Activated naive CD4-positive, alpha-beta T cell treated with anti-CD3 and anti-CD28 coated beads, Interleukin-2, amount 50 U/mL, for 16 hours (primary cell): ENCODE data around the gene SEBOX.

Source experiments
- DNase-seq: peaks from one replicate; pipeline ENCODE4 v3.0.0-alpha.2; 2020

SEBOX gene

DNA sequence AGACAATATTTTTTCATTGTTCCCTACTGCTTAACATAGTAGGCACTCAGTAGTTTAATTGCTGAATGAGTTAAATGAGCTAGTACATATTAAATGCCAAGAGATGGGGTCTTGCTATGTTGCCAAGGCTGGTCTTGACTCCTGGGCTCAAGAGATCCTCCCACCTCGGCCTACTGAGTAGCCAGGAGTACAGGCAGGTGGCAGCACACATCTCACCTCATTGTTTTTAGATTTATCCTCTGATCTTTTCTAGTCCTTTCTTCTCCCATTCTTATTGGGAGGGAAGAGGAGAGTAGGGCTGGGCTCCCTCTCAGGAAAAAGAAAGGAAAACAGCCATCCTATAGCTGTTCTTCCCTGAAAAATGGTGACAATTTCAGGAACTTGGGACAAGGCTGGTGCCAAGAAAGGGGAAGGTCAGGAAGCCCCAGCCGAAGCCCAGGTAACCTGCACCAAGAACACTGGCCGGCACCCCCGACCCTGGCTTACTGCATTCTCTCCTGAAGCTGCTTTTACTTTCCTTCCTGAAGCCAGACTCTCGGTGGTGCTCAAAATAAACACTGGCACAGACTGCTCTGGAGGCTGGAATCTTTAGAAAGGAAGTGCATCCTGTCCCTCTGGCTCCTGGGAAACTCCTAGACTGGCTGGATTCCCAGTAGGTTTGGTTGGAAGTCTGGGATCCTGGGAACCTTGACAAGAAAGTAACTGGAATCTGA, 26.8 kb downstream of the SEBOX start:
- DNase-seq = no peak

DNA sequence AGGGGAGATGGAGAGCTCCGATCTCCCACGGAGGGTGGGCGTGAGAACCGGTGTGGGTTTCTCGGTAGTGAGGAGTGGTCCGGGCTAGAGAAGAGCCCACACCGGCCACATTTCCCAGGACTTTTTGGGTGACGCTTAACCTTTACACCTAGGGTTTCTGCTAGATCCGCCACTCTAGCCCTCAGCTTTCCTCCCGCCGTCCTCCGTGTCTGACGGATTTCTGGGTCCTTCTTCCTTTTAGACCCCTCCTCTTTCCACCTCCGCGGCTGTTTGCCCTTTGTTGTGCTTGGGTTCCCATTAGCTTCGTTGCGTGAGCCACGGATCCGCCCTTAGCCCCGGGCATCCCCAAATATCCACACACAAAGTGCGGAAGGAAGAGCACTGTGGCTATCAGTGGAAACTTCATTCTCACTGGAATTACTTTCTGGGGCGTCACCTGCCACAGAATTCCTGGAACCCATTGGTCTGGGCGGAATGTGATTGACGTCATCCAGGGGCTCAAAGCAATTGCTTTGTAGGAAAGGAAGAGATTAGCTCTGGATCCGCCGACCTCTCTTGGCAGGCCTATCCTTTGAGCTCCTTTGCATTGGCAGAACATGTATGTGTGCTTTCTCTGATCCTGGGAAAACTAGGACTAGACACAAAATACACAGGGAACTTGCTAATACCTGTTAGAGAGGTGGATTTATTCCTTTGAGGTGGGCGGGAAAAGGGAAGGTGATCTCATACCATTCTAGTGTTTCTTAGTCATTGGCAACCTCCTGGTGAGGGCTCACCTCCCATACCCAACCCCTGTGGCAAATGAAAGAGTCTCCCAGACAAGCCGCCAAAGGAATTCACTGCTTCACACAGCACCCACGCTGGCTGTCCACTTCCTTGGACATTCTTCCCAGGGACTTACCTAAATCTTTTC, 28.8 kb downstream of the SEBOX start:
- no peak for DNase-seq

DNA sequence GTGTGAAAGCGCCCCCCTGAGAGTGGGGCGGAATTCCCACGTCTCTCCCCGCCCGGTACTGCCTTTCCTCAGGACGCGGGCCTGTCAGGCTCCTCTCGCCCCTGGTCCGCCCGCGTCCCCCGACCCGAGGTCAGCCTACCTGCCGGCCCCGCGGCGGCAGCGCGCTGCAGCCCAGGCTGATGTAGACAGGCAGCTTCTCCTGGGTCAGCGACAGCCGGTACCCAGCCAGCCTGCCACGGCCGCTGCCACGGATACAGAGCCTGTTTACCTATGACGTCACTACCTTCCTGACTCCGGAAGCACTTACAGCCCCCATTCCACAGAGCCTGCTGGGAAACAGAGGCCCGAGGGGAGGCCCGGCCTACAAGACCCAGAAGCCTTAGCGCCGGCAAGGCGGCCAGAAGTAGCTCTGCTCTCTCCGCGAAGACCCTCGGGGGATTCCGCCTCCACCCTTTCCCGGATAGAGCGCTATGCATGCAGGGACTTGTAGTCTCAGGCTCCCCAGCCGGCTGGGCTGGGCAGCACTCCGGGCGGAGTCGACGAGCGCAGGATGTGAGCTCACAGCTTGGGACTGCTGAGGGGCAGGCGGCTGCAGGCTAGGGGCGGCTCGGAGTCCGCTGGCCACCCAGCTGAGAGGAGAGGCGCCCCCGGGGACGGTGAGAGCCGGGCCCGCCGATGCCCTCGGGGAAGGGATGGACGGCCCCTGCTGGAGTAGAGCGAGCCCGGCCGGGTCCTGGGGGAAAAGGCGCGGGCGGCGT, 29.6 kb downstream of the SEBOX start, which contains the start of the genes IFT20 and TNFAIP1:
IFT20 (minus strand) TSS at position 272 of the 758 bp plus-strand sequence. CDS start 3,487 bp downstream, outside the sequence.
TNFAIP1 (plus strand) TSS at position 561 of the 758 bp plus-strand sequence. CDS start 3,761 bp downstream, outside the sequence.
- DNase-seq = peak; percentile 97

DNA sequence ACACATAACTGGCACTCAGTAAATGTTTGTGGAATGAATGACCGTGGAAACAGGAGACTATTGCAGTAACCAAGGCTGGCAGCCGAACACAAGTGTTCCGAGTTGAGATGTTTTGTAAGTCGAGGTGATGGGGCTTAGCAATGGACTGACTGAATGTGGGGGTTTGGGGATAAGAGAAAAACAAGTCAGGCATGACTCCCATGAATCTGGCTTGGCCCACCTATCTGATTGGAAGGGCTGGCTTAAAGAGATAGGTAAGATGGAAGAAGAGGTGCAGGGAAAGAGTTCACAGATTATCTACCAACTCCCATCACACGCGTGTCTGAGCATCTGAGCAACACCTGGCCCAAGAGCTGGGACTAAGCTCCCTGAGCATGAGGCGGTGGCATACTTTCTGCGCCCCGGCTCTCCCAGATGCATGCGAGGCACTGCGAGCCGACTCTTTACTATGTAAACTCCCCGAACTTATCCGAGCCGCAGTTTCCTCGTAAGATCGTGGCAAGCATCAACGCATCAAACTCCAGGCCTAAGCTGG, 30.3 kb downstream of the SEBOX start:
- DNase-seq = no peak

DNA sequence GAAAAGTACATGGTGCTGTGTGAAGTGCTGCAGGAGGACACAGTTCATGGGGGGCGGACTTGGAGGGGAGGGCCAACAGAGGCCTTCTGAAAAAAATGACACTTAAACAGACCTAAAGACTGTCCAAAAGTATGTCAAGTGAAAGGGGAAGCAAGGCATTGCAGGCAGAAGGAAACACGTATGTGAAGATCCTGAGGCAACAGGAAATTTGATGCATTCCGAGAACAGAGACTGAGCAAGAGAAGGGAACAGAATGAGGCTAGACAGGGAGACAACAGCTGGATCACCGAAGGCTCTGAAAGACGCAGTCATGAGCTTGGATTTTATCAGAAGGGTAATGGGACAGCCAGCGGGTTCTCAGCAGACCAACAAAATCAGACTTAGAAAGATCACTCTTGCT, 30.8 kb downstream of the SEBOX start:
- no peak for DNase-seq

DNA sequence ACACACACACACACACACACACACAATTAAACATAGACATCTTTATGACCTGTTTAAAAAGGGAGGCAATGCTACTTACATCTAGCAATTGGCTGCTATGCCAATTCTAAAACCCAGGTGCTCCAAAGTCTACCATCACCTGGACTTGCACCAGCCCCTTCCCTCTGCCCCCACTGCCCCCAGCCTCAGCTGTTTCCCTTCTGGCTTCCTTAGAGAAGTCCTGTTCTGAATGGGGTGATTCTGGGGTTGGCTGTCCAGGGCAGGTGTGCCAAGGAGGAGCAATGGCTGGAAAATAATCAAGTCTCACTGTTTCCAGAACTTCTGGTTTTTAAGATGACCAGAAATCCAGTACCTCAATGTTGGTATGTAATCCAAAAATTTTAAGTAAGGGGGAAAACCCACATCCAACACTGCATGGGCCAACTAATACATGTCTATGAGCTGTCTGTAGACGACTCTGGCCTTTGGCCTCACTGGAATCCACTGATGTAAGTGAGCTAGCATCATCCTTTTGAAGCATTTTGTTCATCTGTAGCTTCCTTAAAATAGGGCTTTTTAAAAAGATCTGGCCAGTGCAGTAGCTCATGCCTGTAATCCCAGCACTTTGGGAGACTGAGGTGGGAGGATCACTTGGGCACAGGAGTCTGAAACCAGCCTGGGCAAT, 31.8 kb downstream of the SEBOX start:
- no peak for DNase-seq

DNA sequence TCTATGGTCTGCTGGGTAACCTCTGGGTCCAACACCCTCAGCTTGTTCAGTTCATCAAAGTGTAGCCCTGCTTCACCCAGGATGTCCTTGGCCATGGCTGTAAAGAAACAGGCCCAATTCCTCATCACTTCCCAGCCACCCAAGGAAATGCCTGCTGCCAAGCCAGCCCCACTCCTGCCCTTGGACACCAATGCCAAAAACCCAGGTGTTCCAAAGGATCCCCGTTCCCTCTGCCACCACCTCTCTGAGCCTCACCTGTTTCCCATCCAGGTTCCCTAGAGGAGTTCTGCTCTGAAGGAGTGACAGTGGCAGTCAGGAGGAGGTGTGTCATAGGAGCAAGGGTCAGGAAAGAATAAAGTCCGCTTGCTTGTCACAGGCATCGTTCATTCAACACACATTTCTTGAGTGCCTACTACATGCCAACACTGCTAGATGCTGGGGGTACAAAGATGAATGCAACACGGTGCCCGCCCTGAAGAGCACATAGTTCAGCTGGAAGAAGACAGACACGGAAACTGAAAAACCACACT, 33.0 kb downstream of the SEBOX start:
- DNase-seq = no peak

DNA sequence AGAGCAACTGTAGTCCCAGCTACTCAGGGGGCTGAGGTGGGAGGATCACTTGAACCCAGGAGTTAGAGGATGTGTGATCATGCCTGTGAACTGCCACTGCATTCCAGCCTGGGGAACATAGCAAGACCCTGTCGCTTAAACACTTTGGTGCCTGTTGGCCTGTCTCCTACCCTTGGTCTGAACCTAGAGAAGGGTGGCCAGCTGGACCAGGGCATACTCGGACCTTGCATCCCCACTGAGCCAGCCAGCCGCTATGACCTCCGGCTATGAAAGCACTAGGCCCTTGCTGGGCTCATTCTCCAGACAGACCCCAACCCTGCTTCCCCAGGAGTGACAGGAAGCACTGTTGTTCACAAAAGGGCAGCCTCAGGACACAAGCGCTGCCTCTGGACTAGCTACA, 34.3 kb downstream of the SEBOX start:
- no peak for DNase-seq

DNA sequence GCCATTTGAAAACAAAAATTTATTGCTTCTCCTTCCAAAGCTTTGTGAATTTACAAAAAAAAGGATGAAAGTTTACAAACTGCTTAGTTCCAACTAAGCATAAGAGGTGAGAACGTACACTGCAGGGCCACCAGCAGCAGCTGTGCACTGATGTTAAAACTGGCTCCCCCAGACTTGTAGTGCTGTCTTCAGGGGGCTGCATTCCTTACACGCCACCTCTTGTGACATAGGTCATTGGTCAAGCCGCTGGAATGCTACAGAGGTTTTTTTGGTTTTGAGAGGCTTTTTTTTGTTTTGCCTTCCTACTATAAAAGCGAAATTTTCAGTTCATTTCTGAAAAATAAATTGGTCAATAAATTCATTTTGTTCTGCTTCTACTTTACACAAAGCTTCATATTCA, 36.7 kb downstream of the SEBOX start:
- DNase-seq = no peak

DNA sequence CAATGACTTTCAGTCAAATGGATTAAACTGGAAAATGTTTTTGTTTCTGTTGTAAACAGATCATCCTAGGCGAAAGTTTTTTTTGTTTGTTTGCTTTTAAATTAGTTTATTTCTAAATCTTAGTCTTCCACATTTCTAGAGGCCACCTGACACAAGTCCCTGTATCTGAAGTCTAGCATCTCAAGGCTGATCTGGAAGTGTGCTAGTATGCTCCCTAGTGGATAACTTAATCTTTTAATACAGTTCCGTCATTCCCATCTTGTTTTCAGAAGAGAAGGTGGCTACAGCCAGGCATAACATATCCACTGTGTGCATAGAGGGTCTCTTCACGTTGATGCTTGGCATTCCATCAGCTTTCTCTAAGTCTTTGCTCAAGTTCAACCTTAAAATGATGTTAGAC, 37.3 kb downstream of the SEBOX start:
- no peak for DNase-seq

DNA sequence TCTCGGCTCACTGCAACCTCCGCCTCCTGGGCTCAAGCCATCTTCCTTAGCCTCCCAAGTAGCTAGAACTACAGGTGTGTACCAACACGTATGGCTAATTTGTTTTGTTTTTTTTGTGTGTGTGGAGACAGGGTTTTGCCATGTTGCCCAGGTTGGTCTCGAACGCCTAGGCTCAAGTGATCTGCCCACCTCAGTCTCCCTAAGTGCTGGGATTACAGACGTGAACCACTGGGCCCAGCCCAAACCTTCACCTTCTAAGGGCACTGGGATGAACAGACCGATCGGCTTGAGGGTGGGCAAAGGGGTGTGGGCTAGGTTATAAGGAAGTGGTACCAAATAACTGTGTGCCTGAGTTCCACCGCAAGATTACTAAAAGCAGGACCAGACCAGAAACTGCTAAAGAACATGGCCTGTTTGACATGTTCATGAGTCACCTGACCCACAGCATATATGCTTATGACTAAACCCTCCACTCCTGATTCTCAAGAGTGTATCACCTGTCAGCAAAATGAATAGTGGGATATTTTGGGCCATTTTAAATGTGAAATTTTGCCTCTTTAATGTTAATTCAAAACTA, 37.9 kb downstream of the SEBOX start:
- no peak for DNase-seq

DNA sequence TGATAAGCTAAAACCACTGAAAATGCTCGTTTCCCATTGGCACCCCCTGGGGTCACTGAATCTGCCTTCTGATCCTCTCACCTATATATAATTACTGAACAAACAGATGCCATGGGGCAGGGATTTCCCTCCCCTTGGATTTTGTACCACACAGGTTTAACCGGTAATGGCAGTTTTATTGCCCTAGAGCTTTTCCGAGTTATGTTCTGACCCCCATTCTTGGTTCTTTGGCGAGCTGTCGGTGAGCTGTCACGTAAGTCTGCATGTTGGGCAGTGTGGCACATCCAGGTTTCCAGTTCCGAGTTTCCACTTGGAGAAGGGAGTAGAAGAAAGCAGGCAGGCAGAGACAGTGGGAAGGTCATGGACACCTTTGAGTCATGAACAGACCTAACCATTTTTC, 38.9 kb downstream of the SEBOX start:
- DNase-seq = no peak

DNA sequence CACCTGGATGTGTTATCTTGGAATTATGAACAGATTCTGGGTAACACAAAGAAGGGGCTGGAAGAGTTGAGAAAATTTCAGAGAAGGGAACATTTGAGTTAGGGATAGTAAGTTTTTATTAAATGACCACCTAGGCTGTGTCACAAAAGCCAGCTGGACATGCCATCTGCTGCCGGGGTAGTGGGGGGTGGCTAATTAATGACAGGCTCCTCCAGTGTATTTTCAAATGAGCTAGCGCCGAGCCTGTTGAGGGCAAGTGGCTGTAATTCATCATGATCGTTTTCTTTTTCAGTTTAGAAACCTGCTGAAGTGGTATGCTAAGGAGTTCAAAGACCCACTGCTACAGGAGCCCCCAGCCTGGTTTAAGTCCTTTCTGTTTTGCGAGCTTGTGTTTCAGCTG, 39.8 kb downstream of the SEBOX start:
- DNase-seq = no peak

DNA sequence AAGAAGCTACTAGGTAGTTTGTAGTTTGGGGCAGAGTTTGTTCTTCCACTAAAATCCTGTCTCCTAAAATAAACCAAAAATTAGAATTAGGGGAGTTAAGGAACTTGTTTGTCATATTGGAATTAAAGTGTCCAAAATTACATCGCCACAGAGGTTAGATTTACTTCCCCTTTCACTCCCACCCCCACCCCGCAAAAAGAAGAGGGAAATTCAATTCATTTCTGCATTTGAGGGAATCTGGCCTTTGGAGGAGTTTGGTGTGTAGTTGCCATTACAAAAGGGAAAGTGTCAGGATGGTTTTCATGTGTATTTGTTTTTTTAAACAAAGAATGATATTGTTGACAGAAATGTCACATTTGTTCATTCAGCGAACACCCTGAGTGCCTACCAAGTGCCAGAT, 40.2 kb downstream of the SEBOX start:
- DNase-seq = no peak

DNA sequence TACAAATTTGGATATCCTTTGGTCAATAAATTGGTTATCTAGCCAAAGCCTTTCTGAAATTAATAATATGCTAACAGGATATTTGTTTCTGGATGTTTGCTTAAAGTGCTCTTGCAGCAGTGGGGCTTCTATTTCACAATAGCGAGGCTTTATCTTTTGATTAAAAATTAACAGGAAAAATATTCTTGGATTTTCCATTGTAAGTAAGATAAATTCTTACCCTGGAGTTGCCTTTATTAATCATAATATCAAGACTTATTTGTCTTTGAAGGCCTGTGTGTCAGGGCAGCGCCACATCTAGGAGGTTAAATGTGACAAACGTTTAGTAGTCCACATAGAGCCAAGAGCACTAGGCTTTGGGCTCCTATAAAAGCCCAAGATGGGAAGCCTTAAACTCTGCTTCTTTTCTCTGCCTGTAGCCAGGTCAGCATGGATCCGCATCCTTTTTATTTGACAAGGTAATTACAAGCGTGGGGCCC, 40.7 kb downstream of the SEBOX start:
- no peak for DNase-seq

DNA sequence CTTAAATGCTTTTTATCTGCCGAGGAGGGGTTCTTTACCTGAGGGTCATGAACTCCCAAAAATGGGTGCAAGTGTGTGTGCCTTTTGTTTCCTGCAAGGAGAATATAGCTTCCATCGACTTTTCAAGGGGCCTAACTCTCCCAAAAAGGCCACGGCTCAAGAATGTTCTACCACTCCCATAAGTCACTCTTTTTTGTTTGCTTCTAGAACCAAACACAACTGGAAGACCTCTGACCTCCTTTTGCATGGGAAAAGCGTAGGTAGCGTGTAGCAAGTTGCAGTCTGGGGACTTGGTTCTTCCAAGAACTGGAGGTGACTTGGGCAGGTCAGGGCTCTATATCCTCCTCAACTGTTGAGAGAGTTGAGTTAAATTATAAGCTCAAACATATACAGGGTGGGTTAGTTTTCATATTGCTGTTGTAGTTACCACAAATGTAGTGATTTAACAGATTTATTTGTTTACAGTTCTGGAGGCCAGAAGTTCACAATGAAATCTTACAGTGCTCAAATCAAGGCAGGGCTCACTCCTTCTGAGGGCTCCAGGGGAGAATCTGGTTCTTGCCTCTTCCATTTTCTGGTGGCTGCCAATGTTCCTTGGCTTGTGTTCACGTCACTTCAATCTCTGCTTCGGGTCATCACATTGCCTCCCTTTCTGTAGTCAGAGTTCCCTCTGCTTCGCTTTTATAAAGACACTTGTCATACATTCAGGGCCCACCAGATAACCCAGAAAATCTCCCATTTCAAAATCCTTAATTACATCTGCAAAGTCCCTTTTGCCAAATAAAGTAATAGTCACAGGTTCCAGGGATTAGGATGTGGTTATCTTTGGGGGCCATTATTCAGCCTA, 44.6 kb downstream of the SEBOX start:
- DNase-seq = no peak

DNA sequence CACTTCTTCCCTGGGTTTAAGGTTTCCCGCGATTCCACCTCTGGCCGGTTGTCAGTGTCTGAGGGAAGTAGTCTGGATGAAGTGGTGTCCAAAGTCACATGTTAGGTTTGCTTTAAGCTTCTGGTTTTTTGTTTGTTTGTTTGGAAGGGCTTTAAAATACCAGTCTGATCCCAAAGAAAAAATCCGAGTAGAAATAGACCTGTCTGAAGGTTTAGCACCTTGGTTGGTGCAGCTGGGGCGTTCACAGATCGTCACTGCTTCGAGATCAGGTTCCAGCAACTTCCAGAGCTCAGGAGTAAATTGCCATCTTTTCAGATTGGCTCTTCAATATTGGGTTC, 45.4 kb downstream of the SEBOX start:
- DNase-seq = no peak

DNA sequence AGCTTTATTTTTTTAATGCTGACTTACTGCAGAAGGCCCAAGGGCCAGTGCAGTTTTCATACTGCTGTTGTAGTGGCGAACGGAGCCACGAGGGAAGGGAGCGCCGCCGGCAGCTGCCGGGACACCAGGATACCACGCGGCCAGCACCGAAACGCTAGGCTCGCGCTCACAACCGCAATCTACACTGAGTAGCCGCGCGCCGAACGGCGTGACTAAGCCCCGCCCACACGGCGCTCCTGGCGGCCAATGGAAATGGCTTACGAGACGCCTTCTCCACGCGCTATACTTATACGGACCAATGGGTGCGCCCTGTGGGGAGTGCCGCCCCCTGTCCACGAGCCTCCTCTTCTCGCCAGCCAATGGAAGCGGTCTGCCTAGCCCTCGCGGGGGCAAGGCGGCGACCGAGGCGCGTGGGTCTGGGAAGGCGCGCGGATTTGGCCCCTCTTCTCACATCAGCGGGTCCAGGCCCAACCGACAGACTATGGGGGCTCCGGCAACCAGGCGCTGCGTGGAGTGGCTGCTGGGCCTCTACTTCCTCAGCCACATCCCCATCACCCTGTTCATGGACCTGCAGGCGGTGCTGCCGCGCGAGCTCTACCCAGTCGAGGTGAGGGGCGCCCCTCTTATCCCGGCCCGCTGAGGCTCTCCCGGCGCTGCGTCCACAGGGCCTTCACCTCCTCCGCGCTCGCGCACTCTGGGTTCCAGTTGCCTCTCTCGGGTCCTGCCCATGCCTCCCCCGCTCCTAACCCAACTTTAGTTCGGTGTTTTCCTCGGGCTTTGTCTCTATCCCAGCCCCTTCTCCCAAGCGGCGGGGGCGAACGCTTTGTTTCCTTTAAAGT, 46.0 kb downstream of the SEBOX start, which contains the start of gene TMEM97:
TMEM97 (plus strand) TSS at position 442 of the 839 bp plus-strand sequence; CDS start at position 482, 40 bp downstream.
- DNase-seq = peak; percentile 97

DNA sequence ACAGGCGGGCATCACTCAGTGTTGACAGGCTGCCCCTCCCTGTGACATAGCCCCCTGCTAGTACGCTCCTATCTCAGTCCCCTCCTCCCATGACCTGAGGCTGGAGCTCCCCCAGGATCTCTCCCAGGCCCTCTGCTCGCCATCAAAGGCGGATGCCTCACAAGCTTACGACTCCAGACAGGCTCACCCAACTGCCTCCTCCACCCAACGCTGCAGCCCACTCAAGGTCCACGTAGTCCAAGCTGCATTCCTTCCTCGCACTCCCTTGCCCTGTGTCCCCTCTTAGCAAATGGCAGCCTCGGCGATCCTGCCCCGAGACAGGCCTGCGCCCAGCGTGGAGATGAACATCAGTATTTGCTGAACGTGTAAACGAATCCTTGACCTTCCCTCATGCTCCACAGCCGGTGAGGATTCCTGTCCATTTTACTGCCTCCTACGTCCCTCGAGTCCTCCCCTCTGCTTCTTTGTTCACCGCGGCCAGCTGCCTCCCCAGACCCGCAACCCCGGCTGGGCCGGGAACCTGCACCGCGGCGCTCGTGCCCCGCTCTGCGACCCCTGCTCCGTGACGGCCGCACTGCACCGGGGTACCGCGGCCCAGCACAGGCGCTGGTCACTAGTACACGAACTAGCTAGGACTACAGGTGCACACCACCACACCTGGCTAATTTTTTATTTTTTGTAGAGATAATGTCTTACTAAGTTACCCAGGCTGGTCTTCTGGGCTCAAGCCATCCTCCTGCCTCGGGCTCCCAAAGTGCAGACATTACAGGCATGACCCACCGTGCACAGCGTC, 46.8 kb downstream of the SEBOX start:
- no peak for DNase-seq
